HG03045 (cell line): ENCODE results near the gene PLAGL2.
A peak's percentile ranks its signal among the peaks of the same experiment; 100 is the strongest.
"Not testable (repeated sequence)": the region's sequence is repeated elsewhere in the genome, so short reads cannot be mapped to it uniquely, and the experiment has no call there.

Experiments
- ATAC-seq: cut with Tn5 transposase; IDR thresholded peaks from one replicate; pipeline ENCODE4 v1.9.1; 2021; ENCODE audit warnings: mild to moderate bottlenecking, moderate library complexity; ENCODE audit not compliant: unreplicated experiment

The PLAGL2 gene, protein sequence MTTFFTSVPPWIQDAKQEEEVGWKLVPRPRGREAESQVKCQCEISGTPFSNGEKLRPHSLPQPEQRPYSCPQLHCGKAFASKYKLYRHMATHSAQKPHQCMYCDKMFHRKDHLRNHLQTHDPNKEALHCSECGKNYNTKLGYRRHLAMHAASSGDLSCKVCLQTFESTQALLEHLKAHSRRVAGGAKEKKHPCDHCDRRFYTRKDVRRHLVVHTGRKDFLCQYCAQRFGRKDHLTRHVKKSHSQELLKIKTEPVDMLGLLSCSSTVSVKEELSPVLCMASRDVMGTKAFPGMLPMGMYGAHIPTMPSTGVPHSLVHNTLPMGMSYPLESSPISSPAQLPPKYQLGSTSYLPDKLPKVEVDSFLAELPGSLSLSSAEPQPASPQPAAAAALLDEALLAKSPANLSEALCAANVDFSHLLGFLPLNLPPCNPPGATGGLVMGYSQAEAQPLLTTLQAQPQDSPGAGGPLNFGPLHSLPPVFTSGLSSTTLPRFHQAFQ

DNA sequence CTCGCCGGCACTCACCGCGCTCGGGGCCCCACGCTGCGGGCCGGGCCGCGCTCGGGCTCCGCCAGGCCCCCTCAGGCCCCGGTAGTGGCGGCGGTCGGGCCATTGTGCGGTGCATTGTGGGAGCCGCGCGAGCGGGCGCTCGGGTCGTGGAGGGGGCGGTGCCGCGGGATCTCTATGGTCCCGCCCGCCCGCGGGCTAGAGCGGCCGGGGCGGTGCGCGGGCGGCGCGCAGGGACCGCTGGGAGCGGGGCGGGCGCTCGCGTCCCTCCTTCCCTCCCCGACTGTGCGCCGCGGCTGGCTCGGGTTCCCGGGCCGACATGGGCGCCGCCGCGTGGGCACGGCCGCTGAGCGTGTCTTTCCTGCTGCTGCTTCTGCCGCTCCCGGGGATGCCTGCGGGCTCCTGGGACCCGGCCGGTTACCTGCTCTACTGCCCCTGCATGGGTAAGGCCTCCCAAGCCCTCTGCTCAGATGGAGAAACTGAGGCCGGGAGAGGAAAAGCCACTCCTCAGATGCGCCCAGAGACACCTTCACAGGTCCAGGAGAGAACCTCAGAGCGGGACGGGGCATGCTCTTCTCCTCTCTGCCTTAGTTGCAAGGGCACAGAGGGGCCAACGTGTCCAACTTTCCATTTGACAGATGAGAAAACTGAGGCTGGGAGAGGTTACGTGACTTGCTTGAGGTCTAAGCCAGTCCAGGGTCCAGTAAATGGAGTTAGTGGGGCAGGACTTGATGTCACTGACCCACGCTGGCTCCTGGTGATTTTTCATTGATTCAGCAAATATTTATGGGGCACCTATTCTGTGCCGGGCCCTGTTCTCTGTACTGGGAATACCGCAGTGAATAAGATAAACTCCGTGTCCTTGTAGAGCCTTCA, at the start of gene PLAGL2, which contains the start of gene POFUT1:
Gene PLAGL2 (minus strand): TSS at position 118 of the 873 bp plus-strand sequence. CDS start 5,565 bp downstream, outside the sequence.
Gene POFUT1 (plus strand): TSS at position 255 of the 873 bp plus-strand sequence. CDS start 62 bp downstream, at position 317.
- peak; percentile 79 for ATAC-seq

DNA sequence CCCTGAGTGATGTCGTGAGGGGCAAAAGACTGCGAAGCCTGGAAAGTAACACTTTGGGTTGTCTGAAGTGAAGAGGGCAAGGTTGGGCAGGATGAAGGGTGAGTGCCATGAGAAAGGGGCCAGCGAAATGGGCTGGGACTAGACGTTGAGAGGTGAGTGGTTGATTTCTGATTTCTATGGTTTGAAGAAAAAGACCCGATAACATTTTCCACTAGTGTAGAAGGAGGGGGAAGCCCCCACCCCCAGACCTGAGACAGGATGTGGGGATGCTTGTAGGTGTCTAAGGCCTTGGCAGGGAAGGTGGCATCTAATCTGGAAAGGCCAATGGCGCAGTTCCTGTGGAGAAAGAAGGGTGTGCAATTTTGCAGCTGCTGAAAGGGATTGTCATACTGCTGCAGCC, 44.6 kb upstream of the PLAGL2 start:
- no peak for ATAC-seq

DNA sequence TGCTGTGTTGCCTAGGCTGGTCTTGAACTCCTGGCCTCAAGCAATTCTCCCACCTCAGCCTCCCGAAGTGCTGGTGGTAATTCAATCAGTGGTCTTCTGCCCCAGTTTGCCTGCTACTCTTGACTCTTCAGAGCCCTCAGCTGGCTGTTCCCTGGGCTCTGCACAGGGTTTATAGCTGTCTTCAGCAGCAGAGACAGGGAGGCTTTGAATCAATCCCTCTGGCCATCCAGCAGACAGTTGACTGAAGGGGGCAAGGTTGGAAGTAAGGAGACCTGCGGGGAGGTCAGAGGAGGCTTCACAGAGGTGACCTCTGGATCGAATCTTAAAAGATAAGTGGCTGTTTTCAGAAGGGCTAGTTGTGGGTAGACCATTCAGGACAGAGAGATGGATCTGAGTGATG, 43.9 kb upstream of the PLAGL2 start:
- no peak for ATAC-seq

DNA sequence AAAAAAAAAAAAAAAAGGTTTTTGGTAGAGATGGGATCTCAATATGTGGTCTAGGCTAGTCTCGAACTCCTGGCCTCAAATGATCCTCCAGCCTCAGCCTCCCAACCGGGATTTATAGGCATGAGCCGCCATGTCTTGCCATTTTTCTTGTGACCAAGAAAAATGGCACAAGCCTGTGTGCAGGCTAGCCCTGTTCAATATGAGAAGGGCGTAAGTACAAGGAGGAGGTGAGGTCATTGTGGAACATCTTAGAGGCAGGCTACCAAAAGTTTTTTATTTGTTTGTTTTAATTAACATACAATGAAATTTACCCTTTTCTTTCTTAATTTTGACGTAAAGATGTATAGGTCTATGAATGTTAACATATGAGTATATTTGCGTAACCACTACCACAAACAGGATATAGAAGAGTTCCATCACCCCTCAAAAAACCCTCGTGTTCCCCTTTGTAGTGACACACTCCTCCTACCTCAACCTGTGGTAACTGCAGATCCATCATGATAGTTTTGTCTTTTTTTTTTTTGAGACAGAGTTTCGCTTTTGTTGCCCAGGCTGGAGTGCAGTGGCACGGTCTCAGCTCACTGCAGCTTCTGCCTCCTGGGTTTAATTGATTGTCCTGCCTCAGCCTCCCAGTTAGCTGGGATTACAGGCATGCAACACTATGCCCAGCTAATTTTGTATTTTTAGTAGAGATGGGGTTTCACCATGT, 41.6 kb upstream of the PLAGL2 start:
- no peak for ATAC-seq

DNA sequence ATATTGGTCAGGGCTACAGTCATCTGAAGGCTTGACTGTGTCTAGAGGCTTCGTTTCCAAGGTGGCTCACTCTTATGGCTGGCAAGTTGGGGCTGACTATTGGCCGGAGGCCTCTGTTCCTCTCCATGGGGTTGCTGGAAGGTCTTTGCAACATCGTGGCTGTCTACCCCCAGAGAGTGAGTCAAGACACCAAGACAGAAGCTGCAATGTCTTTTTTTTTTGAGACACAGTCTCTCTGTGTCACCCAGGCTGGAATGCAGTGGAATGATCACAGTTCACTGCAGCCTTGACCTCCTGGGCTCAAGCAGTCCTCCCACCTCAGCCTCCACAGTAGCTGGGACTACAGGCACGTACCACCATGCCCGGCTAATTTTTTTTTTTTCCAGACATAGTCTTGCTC, 40.5 kb upstream of the PLAGL2 start:
- ATAC-seq: no peak

DNA sequence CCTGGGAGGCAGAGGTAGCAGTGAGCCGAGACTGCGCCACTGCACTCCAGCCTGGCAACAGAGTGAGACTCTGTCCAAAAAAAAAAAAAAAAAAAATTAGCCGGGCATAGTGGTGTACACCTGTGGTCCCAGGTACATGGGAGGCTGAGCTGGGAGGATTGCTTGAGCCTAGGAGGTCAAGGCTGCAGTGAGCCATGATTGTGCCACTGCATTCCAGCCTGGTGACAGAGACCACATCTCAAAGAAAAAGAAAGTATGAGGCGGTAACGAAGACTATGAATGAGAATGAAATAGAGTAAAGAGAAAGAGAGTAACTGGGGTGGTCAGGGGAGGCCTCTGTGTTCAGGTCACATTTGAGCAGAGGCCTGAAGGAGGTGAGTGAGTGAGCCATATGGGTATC, 38.7 kb upstream of the PLAGL2 start:
- not testable (repeated sequence) for ATAC-seq

DNA sequence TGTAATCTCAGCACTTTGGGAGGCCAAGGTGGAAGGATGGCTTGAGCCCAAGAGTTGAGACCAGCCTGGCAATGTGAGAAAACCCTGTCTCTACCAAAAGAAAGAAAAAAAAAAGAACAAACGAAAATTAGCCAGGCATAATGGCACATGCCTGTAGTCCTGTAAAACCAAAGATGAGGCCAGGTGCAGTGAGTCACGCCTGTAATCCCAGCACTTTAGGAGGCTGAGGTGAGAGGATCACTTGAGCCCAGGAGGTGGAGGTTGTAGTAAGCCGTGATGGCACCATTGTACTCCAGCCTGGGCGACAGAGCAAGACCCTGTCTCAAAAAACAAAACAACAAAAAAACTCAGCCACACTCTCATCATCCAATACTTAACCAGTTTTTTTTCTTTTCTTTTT, 37.4 kb upstream of the PLAGL2 start:
- ATAC-seq: no peak

DNA sequence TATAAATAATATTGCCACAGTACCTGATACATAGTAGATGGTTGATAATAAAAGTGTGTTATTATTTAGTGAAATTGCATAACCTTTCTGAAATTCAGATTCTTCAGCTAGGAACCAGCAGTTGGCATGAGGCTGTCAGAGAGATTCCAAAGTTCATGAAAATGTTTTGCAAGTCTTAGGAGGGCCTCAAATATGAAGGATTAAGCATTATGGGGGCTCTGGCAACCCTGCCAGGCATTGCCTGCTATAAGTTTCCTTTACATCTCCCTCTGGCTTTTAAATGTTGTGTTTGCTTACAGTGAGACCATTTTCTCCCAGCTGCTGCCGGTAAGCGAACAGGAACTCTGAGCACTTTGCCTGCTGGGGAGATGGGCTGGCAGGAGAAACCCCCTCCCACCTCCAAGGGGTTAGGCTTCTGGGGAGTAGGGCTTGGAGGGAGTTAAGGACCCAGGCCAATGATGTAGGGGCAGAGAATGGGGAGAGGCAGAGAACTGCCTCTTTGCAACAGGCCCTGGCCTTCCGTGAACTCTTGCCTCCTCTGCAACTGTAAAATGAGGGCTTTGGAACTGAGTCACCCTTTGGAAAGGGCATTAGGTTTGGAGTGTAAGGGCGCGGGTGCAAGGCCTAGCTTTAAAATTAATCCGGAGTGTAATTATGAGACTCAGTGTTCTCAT, 36.7 kb upstream of the PLAGL2 start:
- no peak for ATAC-seq

DNA sequence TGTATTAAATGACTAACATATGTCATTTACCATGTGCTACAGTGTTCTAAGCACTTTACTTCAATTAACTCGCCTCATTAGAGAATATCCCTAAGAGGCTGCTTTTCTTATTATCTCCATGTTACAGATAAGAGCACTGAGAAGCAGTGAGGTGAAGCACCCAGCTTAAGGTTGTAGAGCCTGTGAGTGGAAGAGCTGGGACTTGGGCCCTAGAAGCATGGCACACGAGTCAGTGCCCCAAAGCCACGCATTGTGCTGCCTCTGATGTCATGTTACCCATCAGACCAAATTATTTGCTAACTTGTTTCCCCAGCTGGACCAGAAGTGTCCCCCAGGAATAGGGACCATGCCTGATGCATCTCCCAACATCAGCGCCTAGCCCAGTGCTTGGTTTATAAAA, 34.3 kb upstream of the PLAGL2 start:
- ATAC-seq: no peak

DNA sequence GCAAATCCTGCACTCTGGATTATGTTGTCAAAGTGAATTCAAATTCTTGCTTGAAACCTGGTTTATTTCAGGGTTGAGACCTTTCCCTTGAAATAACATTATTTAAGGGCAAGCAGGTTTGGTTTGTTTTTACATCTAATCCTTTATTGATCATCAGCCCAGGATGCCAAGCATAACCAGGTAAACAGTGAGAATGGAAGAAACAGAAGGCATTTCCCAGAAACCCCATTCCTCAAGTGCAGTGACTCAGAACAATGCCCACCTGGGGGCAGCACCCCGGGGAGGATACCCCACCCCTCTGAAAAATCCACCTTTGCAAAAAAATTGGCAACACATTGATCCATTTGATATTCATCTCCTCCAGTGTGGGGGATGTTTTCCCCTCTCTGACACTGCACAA, 32.7 kb upstream of the PLAGL2 start:
- ATAC-seq: no peak

DNA sequence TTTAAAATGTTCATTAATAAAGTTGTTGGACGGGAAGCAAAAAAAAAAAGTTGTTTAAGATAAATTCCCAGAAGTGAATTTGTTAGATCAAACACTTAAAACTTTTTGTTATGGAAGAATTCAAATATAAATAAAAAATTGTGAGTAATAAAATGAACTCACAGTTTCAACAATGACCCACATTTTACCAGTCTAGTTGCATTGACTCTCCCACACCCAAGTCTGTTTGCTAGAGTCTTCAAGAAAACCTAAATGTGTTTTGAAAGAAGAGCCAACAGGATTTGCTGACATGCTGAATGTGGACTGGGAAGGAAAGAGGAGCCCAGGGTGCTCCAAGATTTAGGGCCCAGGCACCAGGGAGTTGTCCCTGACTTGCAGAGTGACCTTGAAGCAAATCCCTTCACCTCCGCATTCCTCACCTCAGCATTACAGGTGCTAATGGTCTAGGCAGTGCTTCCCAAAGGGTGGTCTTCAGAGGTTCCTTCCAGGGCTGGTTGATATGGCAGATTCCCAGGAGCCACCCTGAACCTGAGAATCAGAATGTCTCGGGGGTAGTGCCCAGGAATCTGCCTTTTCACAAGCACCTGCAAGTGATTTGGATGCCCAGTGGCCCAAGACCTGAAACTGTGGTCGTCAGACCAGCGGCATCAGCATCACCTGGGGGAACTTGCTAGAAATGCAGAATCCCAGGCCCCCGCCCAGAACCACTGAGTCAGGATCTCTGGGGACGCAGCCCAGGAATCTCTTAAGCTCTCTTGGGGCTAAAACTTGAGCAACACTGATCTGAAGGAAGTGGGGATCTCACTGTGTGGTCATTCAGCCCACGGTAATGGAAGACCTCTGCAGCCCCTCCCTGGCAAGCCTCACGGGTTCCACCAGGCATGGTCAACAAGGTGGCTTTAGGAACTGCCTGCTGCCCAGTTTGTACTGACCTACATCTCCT, 31.2 kb upstream of the PLAGL2 start:
- ATAC-seq: no peak

DNA sequence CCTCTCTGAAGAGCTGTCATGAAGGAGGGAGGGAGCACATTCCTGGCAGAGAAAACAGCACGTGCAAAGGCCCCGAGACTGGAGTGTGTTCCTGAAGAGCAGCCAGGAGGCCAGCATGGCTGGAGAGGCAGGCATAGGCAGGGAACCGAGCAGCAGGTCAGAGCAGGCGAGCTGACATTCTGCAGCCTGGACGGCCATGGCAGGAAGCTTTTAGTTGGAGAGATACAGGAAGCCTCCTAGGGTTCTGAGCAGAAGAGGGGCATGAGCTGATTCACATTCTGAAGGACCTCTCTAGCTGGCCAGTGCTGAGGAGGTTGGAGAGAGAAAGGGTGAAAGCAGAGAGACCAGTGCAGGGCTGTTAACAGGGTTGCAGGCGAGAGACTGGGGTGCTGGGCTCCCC, 29.9 kb upstream of the PLAGL2 start:
- no peak for ATAC-seq

DNA sequence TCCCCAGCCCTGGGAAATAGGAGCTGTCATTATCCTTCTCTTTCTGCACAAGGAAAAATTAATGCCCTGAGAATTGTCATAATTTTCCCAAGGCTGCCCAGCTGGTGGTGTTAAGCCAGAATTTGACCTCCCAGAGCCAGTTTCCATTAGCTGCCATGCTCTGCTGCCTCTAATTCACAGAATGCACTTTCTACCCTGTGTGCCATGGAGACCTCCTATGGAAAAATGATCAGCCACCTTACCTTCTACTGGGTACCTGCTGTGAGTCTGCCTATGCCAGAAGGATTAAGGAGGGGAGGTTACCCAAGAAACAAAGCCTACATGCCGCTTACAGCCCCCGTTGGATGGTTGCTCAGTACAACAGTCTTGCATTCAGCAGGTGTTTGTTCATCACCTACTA, 29.3 kb upstream of the PLAGL2 start:
- ATAC-seq: no peak

DNA sequence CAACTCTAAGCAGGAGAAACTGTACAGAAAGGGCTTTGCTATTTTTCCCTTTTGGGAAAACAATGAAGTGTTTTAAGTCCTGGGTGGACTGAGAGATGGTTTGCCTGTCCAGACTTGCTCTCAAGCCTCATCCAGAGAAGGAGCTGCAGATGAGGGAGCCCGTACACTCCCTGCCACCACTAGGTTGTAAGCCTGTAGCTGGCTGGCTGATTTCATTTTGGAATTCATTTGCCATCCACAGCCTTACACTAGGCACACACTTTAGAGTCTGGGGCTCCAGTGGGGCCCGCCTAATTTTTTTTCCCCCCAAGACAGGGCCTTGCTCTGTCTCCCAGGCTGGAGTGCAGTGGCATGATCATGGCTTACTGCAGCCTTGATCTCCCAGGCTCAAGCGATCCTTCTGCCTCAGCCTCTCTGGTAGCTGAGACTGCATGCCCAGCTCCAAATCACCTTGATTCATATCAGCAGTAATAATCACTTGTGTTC, 28.5 kb upstream of the PLAGL2 start:
- ATAC-seq: no peak

DNA sequence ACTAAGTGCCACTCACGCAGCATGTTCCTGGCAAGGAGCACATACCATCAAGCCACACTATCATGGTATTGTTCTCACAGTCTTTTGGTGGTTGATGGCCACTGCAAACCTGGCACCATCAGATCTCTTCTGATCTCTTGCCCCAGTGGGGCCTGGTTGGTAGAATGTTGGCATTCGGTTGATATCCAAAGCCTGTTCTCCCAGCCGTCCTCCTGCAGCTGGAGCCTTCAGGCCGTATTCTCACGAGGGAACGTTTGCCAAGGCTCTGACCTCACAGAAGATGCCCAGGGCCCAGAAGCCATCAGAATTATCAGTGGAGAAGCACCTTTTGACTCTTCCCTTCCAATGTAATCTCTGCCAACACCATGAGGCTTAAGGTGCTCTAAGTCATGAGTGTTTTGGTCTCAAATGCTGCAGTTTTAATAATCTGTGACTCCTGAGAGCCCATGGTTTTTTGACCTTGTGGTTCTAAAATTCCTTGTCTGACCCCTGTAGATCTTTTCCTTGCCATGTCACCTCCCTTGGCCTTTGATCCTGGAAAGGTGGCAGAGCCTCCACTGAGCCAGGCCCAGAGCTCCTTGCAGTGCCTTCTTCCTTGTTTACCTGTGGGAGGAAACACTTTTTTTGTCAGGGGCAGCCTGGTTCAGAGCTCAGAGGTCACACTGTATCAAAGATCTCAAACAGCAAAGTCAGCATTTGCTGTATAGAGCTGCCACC, 27.9 kb upstream of the PLAGL2 start:
- ATAC-seq: no peak

DNA sequence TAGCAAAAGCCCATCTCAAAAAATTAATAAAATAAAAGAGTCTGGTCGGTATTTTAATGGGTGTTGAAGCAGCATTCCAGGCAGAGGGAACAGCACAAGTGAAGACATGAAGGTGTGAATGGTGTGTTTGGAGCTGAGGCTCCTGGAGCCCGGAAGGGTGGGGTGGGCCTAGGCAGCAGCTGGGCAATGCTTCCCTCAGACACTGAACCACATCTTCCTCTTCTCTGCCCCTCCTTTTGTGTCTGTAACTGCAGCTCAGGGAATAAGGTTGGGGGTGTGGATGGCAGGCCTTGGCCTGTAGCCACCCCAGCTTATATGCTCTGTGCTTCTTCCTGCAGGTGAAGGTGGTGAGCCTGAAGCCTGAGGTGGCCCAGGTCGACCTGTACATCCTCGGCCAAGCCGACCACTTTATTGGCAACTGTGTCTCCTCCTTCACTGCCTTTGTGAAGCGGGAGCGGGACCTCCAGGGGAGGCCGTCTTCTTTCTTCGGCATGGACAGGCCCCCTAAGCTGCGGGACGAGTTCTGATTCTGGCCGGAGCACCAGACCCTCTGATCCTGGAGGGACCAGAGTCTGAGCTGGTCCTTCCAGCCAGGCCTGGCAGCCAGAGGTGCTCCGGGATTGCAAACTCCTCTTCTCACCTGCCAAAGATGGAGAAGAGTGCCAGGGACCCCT, 26.7 kb upstream of the PLAGL2 start:
- no peak for ATAC-seq

DNA sequence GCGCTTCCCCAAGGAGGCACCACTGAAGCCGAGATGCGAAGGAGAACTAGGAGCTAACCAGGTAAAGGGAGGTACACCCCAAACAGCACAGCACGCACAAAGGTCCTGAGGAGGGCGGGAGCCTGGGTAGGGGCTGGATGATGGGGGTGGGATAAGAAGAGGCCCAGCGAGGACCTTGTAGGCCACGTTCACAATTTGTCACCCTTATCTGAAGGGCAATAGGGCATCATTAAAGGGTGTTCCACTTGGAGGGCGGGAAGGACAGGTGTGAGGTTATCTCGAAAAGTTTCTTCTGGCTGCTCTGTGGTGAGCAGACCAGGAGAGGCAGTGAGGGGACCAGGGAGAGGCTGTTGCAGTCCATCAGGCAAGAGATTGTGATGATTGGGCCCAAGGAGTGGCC, 25.7 kb upstream of the PLAGL2 start:
- no peak for ATAC-seq

DNA sequence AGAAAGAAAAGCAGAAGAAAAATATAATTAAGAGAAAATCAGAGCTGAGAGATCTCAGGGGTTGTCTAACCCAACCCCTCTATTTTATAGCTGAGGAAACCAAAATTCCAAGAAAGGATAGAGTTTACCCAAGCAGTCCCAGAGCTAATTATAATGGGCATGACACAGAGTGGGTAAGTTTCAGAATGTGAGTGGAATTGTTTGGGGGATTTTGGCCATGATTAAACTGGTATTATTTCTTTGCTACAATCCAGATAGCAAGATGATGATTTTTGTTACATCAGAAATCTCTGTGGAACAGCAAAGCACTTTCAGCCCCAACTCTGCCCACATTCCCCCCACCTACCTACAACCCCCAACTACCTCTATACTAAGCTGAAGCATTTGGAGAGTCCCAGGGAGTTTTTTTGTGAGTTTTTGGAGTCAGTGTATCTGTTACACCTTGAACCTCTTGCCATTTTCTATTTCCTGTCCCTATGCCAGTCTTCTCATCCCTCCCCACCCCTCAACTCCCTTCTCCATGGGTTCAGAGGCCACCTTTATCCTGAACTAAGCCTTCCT, 24.9 kb upstream of the PLAGL2 start:
- no peak for ATAC-seq
